ENCODE results near the gene ELAC1. TPM values are rescaled to one million over a fixed set of nuclear protein-coding genes. Genes with fewer than 3 reads are reported as not detected.
"Not testable (repeated sequence)": the region's sequence is repeated elsewhere in the genome, so short reads cannot be mapped to it uniquely, and the experiment has no call there.

Gene ELAC1
- total RNA-seq, 1 donor from 2014 or later, result 7.1 TPM

DNA sequence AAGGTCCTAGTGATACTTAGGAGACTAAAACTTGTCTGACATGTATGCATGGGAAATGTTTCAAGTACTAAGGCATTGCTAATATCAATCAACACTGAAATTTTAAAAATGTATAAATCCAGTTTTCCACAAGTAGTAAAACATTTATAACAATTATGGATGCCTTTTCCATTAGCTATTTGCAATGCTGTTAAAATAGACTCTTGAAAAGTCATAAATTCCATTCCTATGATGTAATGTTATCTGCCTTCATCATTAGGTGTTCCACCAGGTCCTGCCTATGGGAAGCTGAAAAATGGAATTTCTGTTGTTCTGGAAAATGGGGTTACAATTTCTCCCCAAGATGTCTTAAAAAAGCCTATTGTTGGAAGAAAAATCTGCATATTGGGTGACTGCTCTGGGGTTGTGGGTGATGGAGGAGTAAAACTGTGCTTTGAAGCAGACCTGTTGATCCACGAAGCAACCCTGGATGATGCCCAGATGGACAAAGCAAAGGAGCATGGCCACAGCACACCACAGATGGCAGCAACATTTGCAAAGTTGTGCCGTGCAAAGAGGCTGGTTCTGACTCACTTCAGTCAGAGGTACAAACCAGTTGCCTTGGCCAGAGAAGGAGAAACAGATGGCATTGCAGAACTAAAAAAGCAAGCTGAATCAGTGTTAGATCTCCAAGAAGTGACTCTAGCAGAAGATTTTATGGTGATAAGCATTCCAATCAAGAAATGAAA, 18.7 kb downstream of the ELAC1 start:
- DNase-seq (ENCODE audit: low read depth), result no peak
- no peaks in the 10 kb centered on the region for H3K27me3 ChIP-seq (ENCODE audit: control insufficient read depth, insufficient read depth, low read length)

DNA sequence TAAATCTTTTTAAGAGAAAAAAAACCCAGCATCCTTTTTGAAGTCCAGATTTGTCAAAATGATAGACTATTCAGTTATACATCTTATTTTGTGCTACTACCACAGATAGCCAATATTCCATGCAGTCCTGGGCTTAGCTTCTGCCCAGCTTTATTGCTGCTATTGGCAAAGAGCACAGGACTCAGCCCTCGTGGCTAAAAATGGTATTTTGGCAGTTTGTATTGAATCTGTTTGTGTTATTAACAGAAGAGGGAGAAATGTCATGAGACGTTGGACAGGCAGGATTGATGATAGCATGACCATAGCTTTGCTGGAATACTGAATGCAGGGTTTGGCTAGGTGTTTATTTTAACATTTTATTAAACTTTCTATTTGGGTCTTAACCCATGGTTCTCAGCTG, 19.4 kb downstream of the ELAC1 start:
- no peak for DNase-seq (ENCODE audit: low read depth)
- TF ChIP-seq, protein P1, sequence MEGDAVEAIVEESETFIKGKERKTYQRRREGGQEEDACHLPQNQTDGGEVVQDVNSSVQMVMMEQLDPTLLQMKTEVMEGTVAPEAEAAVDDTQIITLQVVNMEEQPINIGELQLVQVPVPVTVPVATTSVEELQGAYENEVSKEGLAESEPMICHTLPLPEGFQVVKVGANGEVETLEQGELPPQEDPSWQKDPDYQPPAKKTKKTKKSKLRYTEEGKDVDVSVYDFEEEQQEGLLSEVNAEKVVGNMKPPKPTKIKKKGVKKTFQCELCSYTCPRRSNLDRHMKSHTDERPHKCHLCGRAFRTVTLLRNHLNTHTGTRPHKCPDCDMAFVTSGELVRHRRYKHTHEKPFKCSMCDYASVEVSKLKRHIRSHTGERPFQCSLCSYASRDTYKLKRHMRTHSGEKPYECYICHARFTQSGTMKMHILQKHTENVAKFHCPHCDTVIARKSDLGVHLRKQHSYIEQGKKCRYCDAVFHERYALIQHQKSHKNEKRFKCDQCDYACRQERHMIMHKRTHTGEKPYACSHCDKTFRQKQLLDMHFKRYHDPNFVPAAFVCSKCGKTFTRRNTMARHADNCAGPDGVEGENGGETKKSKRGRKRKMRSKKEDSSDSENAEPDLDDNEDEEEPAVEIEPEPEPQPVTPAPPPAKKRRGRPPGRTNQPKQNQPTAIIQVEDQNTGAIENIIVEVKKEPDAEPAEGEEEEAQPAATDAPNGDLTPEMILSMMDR (IDR thresholded peaks at IDR 0.05; ENCODE audit: insufficient read depth, low read length, poor library complexity, severe bottlenecking), result no peak
- H3K36me3 ChIP-seq (ENCODE audit: control insufficient read depth, insufficient read depth, low read length), result no peaks in the 10 kb centered on the region
- no peak overlapping the region for H3K4me3 ChIP-seq (ENCODE audit: low read depth, low read length)
- no peaks in the 10 kb centered on the region for H3K27me3 ChIP-seq (ENCODE audit: control insufficient read depth, insufficient read depth, low read length)

More for the DNA sequence above, 18.7 kb downstream of the ELAC1 start:
- Histone ChIP-seq H3K36me3 (ENCODE audit: control insufficient read depth, insufficient read depth, low read length) (no peaks in the 10 kb centered on the region), H3K4me3 (ENCODE audit: low read depth, low read length) (no peak overlapping the region)
- TF ChIP-seq, protein P1 (IDR thresholded peaks at IDR 0.05; ENCODE audit: insufficient read depth, low read length, poor library complexity, severe bottlenecking), result no peak

DNA sequence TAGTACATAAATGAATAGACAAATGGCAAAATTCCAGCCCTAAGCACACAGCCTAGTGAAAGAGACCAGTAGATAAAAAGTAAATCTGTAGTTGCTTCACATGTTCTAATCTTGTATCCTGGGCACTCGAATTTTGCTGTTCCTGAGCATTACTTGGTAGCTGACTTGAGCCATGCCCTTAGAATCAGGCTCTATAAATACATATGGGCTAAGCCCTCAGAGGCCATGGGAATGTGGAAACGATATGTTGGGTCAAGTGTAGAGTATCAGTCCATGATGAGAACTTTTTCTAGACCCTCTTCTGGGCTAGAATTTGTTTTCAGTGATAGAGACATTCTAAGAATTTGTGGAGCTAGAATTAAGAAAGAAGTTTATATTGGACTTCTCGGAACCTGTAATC, 21.9 kb downstream of the ELAC1 start:
- H3K4me3 ChIP-seq (ENCODE audit: low read depth, low read length), result no peak overlapping the region
- TF ChIP-seq, protein P1 (IDR thresholded peaks at IDR 0.05; ENCODE audit: insufficient read depth, low read length, poor library complexity, severe bottlenecking), result no peak
- H3K27me3 ChIP-seq (ENCODE audit: control insufficient read depth, insufficient read depth, low read length), result no peaks in the 10 kb centered on the region
- no peak for DNase-seq (ENCODE audit: low read depth)
- no peaks in the 10 kb centered on the region for H3K36me3 ChIP-seq (ENCODE audit: control insufficient read depth, insufficient read depth, low read length)

DNA sequence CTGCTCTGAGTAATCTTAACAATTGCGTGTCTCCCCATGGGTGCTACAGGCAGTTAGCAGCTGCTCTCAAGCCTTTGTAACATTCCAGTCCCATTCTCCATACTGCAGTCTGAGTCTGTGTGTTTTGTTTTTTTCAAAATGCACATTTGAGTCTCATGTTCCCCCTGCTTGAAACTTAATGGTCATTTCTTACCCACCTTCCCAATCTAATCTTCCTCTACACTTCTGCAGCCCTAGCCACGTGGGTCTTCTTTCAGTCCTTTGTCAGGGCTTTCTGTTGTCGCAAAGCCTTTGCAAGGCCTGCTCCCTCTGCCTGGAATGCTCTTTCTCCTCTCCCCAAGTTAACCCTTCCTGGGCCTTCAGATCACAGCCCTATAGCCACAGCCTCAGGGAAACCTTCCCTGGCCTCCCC, 24.5 kb downstream of the ELAC1 start:
- Histone ChIP-seq H3K27me3 (ENCODE audit: control insufficient read depth, insufficient read depth, low read length) (no peaks in the 10 kb centered on the region), H3K36me3 (ENCODE audit: control insufficient read depth, insufficient read depth, low read length) (no peaks in the 10 kb centered on the region), H3K4me3 (ENCODE audit: low read depth, low read length) (no peak overlapping the region)
- no peak for DNase-seq (ENCODE audit: low read depth)
- TF ChIP-seq, protein P1 (IDR thresholded peaks at IDR 0.05; ENCODE audit: insufficient read depth, low read length, poor library complexity, severe bottlenecking), result no peak

DNA sequence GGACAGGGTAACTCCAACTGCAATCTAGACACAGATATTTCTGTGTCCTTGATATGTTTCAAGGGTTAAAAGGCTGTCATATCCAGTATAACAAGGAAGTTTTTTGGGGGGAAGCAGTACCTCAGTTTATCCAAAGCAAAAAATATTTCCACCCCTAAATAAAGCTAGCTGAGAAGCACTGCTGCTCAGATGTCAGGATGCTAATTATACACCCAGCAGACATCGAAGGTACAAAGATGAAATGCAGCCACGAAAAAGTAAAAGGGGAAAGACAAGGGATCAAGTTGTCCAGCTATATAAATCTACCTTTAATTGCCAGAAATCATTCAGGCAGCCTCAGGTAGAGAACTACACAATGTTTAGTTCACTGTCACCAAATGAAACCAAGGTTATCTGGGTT, 26.2 kb downstream of the ELAC1 start:
- H3K36me3 ChIP-seq (ENCODE audit: control insufficient read depth, insufficient read depth, low read length), result no peaks in the 10 kb centered on the region
- no peak for DNase-seq (ENCODE audit: low read depth)
- TF ChIP-seq, protein P1 (IDR thresholded peaks at IDR 0.05; ENCODE audit: insufficient read depth, low read length, poor library complexity, severe bottlenecking), result no peak
- H3K4me3 ChIP-seq (ENCODE audit: low read depth, low read length), result no peak overlapping the region
- H3K27me3 ChIP-seq (ENCODE audit: control insufficient read depth, insufficient read depth, low read length), result no peaks in the 10 kb centered on the region

DNA sequence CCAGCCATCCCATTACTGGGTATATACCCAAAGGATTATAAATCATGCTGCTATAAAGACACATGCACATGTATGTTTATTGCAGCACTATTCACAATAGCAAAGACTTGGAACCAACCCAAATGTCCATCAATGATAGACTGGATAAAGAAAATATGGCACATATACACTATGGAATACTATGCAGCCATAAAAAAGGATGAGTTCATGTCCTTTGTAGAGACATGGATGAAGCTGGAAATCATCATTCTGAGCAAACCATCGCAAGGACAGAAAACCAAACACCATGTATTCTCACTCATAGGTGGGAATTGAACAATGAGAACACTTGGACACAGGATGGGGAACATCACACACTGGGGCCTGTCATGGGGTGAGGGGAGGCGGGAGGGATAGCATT, 35.3 kb downstream of the ELAC1 start:
- not testable (repeated sequence) for H3K4me3 ChIP-seq (ENCODE audit: low read depth, low read length); H3K36me3 ChIP-seq (ENCODE audit: control insufficient read depth, insufficient read depth, low read length); H3K27me3 ChIP-seq (ENCODE audit: control insufficient read depth, insufficient read depth, low read length); DNase-seq (ENCODE audit: low read depth)

Measured in kidney epithelial cell (primary cell).